ENCODE results near the gene FRMD4A.

FRMD4A gene

DNA sequence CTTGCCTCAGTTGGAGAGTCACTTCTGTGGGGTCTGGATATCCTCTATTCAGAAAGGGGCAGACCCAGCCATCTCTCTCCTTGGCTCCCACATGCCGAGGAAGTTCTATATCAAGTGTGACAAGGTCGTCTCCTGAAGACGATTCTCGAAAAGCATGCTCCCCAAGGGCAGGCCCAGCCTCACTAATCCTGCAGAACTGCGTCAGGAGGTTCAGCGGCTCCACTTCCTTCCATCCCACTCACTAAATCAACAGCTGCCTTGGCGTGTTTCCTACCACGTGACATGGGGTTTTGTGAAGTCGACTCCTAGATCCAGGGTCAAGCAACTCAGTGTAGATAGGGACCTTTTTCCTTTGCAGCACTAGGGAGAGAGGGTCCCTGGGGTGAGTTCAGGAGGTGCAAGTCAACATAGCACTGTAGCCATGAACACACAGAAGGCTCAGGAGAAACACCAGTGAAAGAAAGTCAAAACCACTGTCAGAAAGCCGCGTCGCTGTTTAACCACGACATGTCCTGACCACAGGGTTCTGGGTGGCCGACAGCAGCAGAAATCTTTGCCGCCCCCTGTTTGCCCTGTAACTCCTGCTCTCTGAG lies 587.5 kb downstream of the FRMD4A start:
- DNase-seq = no peak

DNA sequence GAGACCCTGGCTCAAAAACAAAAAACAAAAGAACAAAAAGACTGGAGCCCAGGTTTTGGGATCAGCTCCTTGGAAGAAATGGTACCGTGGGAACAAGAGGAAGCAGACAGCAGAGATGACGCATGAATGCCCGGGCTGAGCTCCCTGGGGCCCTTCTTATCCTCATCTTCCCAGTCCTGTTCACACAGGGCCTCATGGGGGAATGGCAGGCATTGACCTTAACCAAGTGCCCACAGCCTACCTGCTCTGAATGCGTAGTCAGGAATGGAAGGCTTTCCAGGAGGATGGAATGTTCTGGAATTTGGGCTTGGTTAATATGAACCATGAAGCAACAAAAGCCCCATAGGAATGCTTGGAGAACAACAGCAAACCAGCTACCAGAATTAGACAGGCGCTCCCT lies 589.3 kb downstream of the FRMD4A start:
- no peak for DNase-seq

DNA sequence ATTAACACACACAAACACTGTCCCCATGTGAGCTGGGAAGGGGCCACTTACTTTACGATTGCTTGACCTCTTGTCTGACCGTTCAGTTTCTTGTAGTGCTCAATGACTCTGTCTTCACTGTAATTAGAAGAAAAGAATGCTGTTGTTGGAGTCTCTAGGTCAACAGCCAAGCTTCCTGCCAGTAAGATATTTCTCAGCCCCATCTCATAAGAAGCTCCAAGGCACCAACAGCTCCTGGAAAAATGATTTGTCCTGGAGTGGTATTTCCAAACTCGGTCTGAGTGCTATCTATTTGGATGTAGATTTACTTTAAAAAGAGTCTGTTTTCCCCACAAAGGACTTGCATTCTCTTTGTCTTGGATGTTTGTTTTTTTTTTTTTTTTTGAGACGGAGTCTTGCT lies 590.3 kb downstream of the FRMD4A start:
- no peak for DNase-seq

DNA sequence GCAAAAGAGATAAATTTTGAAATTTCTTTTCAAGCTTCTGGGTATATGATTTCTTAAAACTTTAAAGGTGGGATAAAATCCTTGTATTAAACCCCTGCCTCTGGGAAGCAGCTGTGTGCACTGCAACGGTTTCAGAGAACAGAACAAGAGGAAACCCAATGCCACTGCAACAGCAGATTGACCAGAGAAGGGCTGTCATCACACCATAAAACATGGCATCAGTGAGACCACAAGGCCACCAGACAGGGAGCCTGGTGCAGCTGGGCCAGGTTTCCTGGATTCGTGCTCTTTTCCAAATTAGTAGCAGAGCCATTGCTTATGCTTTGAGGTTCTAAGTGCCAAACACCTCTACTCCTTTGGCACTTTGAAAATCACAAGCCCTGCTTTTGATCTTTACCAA lies 591.5 kb downstream of the FRMD4A start:
- no peak for DNase-seq

DNA sequence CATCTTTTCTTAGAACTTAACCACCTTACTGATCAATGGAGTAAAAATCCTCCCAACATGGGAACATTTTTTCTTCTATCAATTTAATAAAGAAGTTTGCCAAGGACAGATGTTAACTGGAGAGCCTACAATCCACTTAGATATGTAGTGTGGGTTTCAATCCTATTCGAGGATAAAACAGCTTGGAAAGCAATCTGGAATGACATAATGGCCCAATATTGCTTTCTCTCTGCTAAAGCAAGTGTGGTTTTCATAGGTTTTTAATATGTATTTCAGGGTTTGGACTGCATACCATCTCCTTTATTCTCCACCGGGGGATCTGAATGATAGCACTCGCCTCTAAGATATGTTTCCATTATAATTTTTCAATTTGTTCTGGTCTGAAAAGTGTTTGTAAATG lies 594.2 kb downstream of the FRMD4A start:
- DNase-seq = no peak

DNA sequence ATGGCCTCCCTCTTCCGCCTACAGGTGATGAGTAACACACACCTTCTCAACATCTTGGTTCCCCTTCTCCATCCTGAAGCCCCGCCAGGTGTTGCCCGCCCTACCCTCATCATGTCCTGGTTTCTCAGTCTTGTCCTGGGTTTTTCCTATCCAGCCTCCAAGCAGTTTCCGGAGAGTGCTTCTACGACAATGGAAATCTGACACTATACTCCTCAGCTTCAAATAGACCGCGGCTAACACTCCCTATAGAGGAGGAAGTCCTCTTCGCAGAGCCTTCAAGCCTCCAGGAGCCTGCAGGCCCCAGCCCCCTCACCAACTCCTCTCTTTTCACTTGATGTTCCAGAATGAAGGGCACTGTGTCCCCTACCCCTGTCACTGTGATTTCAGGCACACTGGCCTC lies 596.6 kb downstream of the FRMD4A start:
- no peak for DNase-seq

DNA sequence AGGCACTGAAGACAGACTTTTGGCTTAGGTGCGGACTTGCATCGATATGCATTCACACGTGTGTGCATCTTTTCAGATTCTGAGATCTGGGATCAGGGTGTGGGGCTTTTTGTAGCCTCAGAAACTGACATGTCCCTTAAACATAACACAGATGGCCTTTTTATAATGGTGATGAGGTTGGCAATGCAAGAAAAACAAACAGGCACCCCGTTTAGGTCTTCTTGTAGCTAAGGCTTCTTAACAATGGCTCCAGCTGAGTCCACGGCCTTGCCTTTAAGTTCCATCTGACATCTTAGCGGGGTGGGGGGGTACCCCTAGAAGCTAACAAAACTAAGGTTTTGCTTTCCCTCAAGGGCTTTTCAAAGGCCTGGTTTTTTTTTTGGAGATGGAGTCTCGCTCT lies 597.7 kb downstream of the FRMD4A start:
- no peak for DNase-seq

DNA sequence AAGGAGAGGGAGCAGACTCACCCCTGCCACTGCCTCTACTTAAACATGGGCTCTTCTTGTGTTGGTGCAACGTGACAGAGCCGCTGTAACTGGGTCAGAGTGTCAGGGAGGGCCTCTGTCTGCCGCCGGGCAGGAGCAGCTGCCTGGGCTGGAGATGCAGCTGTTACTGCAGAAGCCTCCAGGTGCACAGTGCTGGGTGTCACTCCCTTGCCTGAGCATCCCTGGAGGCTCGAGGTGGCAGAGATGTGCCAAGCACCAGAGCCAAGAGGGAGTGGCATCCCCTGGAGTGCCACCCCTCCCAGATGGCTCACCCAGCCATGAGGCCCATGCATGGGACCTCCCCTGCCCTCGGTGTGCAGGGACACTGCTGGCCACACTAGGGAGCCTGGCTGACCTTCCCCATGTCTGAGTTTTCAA lies 598.3 kb downstream of the FRMD4A start:
- DNase-seq = no peak

DNA sequence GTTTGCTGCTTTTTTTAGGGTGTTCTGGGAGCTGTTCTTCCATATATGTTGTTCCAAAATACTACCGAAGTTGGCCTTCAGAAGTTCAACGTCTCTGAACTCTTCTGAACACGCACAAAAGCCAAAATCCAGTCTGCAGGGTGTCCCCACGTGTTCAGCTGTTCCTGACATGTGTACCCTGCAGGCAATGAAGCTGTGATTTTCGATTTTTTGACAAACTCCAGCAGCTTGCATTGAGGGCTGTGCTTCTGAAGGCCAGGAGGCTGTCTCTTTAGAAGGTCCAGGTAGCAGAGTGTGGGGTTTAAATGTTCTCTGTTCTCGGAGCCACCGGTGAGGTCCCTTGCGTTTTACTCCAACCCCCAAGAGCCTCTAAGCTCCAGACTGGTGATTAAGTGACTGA lies 598.9 kb downstream of the FRMD4A start:
- DNase-seq = no peak

DNA sequence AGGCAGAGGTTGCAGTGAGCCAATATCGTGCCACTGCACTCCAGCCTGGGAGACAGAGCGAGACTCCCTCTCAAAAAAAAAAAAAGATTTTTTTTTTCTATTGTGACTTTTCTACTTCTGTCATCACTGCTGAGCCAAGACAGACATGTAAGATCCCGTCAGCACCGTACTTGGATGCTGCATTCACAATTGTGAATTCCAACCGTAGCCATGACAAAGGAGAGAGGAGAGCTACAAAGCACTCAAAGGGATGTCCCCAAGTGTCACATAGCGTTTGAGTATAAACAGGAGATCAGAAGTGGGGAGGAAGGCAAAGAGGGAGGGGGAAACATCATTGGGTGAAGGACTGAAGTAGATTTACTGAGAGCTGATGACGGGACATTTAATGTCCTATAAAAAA lies 599.8 kb downstream of the FRMD4A start:
- DNase-seq = no peak

DNA sequence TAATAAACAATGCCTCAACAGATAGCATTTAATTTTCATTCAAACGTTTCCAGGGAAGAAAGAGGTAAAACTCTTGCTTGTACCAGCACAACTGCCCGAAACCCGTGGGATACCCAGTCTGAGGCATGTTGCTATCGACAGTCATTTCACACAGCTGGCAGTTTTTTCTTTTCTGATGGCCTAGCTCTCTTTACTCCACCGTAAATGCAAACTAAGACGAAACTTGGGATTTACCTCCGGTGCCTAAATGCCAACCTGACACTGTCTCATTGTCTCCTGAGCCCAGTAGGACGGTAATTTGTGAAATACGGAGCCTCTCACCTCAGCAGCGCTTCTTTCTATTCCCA lies 600.4 kb downstream of the FRMD4A start:
- DNase-seq = no peak

DNA sequence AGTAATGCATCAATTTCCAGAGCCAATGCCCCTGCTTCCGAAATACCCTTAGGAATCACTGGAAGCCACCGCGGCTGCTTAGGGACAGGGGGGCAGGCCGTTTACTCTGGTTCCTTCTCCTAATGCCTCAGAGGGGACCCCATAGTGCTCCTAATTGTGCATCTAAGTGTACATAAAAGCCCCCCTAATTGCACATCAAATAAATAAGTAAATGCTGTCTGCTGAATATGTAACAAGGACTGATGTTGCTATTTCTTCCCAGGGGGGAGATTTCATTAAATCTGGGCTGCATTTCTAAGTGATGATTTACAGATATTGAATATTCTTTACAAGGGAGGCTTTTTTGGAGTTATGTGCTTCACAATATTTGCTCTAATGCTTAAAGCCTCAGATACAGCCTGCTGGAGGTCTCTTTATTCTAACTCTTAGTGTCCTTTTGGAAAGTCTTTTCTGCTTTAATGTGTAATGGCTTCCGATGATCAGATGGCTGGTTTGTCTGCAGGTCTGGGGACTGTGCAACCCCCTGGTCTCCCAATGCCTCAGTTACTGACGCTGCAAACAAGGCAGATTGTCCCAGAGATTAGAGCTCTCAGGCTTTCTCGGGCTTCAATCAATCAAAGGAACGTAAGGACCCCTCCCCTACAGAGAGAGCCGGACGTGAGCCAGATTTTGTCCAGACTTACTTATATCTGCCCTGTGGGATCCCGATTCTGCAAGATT lies 601.0 kb downstream of the FRMD4A start:
- DNase-seq = no peak

DNA sequence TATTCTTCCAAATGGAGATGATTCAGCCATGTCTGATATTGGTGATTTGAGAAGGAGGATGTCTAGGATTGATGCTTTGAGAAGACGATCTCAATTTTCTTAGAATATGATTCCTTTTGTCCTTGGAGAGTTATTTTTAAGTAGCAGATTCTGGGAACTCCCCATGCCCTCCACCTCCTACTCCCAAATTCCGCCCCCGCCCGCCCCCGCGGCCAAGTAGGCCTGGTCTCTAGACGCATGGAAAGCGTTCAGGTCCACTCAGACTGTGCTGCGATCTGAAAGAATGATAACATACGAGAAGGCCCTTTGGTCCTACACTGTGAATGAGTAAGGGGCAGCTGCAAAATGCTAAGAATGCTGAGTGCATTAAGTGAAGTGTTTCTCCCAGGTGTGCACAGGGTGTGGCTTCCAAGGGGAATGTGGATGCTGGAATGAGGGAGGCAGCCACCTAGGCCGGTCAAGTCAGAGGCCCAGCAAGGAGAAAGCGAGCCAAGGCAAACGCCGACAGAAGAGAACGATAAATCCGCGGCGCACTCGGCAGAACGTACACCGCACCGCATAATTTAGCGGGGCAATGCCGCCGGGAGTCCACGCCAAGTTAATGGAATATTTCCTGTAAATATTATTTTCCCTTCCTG lies 601.7 kb downstream of the FRMD4A start:
- DNase-seq = no peak

DNA sequence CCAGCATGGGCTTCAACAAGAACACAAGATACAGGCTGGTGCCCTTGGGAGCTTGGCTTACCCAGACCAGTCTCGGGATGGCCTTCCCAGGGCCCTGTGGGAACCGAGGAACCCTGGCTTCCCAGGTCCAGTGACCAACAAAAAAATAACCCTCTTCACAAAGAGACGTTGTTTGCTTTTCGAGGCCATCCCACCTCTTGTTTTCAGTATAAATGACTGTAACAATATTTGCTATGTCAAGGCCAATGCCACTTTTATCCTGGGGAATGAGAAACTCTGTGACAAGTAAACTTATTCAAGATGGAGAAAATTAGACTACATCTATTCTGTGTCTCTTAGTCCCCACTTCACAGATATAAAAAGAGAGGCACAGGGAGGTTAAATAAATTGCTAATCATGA lies 605.1 kb downstream of the FRMD4A start:
- DNase-seq = no peak

DNA sequence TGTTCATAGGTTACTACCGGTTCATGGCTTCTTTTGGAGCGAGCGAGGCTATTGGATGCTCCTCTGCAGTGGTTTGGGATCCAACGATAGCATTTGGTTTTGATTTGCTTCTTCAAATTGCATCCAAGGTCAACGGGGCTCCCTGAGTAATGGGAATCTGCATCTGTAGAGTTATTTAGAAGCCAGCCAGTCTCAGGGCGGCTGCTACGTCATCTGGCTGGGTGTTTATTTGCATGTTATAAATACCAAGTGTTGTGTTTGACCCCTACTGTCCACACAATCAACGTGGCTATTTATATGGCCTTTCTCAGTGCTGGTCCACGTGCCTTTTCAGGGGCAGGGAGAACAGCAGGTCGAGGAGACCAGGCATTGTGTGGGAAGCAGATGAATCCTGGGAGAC lies 606.2 kb downstream of the FRMD4A start:
- DNase-seq = peak; percentile 12

DNA sequence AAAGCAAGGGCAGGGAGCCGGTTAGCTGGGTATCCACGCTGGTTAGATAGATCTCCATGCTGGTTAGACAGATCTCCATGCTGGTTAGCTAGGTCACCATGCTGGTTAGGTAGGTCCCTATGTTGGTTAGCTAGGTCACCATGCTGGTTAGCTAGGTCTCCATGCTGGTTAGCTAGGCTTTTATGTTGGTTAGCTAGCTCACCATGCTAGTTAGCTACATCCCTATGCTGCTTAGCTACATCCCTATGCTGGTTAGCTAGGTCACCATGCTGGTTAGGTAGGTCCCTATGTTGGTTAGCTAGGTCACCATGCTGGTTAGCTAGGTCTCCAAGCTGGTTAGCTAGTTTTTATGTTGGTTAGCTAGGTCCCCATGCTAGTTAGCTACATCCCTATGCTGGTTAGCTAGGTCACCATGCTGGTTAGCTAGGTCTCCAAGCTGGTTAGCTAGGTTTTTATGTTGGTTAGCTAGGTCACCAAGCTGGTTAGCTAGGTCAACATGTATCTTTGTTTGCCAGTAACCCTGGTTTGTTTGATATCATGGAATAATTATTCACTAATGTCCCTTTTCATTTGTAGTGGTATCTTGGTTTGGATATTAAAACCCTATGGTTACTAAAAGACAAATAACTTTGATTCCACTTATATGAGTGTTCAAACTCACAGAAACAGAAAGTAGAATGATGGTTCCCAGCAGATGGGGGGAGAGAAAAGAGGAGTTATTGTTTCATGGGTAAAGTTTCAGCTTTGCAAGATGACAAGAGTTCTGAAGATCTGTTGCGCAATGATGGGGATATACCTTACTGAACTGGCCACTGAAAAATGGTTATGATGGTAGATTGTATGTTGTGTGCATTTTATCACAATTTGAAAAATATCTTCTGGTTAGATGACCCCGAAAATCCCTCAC lies 607.7 kb downstream of the FRMD4A start:
- DNase-seq = no peak

DNA sequence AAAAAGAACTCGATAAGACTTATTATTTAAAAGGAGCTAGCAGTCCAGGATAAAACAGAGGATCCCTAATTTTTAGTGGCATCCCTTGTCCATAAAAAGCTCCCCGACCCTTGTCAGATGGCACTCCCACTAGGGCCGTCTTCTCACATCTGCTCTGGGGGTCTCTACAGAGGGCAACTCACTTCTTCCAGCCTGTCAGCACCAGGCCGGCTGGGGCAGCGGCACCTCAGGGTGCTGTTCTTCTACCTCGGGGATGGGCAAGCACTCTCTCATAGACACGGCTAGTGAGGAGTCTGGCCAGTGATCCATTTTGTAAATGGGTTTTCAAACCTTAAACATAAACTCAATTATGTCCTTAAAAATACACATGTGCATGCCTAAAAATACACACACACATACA lies 609.2 kb downstream of the FRMD4A start:
- no peak for DNase-seq

DNA sequence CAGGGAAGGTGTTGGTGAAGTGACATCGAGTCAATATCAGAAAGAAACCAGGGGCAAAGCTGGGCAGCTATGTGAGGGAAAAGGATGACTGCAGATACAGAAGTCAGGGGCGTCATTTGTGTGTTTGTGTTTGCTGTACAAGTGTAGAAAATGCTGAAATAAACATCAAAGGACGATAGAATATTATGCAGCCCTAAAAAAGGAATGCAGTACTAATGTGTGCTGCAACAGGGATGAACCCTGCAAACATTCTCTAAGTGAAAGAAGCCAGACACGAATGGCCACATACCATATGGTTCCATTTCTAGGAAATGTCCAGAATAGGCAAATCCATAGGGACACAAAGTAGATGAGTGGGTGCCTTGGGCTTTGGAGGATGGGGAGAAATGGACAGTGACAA lies 610.0 kb downstream of the FRMD4A start:
- DNase-seq = no peak

DNA sequence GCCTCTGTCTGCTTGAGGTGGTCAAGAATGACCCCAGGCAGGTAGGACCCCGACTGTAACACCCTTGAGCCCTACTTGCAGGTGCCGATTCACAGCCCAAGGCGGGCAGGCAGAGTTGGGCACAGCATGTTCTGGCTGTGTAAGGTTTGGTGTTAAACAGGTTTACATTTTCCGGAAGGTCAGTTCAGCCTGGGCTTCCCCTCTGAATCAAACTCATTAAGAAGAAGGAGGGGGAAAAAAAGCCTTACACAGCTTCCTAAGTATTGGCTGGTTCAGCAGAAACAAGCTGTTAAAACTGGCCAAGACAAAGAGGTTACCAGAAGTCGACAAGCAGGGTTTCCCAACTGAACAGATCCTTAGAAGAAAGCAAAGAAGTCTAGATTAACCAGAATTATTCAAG lies 611.3 kb downstream of the FRMD4A start:
- DNase-seq = no peak

DNA sequence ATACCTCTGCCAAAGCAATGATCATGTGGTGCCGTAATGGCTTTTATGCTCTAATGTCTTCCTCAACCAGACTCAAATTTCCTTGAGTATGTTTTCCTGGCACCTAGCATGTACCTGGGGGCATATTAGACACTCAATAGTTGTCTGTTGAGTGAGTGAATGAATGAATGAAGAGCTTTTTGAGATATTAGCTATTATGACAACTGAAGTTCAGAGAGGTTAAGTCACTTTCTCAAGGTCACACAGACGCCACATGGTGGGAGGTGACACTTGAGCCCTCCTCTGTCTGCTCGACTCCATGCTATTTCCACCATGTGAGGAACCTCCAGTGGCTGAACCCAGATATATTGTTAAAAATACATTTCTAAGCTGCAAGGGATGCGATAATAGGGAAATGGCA lies 611.9 kb downstream of the FRMD4A start:
- no peak for DNase-seq

DNA sequence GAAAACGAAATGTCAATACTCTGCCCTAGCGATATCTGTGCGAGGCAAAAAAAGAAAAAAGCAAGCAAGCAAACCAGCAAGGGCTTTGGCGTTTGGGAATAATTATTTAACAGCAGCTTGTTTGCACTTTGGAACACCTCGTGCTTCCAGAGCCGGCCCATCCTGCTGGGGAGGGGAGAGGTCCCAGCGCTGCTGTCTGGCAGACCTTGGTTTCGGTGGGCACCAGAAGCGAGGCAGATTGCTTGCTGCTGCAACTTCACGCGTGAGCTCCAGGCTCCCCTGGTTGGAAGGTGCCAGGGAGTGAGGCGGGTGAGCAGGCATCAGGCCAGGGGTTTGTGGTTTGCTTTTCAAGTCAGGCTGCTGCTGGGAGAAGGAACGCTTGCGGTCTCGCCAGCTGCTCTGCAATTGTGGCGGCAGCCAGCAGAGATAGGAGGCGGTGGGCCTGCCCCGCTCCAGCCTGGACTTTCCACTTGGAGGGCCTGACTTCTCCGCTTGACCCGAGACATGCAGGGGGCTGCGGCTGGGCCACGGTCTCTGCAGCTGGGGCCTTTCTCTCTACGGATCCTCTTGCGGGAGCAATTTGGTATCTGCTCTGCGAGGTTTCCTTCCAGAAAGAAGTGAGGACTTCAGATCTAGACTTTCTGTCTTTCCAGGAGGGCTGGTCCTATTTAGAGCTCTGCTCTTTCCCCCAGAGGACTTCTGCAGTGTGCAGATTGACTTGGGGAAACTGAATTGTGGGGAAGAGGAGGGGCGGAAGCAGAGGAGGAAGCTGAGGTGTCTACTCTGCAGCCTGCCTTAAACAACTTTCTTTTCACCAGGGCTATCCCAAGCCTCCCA lies 612.6 kb downstream of the FRMD4A start:
- DNase-seq = peak; percentile 78

DNA sequence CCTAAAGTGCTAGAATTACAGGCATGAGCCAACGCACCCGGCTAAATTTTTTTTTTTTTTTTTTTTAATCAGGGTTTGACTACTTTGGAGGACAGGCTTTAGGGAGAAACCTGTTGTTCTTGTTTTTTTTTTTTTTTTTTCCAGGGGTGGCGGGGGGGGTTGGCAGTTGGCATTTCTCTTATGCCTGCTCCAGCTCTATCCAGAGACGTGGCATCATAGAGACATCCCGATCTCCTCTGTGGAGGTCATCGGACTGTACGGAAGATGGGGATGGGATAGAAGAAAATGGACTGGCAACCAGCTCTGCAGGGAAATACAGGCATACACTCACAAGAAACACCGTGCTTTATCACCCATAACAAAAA lies 613.2 kb downstream of the FRMD4A start:
- DNase-seq = no peak
